ENCODE results near the gene CCDC27.
A peak's percentile ranks its signal among the peaks of the same experiment; 100 is the strongest.
"Not testable (repeated sequence)": the region's sequence is repeated elsewhere in the genome, so short reads cannot be mapped to it uniquely, and the experiment has no call there.

The CCDC27 gene

DNA sequence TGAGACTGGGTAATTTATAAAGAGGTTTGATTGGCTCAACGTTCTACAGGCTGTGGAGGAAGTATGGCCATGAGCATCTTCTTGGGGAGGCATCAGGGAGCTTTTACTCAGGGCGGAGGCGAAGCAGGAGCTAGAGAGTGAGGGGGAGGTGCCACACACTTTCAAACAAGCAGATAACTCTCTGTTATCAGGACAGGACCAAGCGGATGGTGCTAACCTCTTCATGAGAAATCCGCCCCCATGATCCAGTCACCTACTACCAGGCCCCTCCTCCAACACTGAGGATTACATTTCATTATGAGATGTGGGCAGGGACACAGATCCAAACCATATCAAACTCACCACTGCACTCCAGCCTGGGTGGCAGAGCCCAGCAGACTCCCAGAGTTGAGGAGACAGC is 55.5 kb downstream of the CCDC27 start:
- no peak overlapping the region for H3K4me3 ChIP-seq (ENCODE audit: low read length)
- no peak for DNase-seq (ENCODE audit: low read depth)
- TF ChIP-seq, protein P1, sequence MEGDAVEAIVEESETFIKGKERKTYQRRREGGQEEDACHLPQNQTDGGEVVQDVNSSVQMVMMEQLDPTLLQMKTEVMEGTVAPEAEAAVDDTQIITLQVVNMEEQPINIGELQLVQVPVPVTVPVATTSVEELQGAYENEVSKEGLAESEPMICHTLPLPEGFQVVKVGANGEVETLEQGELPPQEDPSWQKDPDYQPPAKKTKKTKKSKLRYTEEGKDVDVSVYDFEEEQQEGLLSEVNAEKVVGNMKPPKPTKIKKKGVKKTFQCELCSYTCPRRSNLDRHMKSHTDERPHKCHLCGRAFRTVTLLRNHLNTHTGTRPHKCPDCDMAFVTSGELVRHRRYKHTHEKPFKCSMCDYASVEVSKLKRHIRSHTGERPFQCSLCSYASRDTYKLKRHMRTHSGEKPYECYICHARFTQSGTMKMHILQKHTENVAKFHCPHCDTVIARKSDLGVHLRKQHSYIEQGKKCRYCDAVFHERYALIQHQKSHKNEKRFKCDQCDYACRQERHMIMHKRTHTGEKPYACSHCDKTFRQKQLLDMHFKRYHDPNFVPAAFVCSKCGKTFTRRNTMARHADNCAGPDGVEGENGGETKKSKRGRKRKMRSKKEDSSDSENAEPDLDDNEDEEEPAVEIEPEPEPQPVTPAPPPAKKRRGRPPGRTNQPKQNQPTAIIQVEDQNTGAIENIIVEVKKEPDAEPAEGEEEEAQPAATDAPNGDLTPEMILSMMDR (IDR thresholded peaks at IDR 0.05; ENCODE audit: insufficient read depth, low read depth, low read length, missing control alignments): no peak

DNA sequence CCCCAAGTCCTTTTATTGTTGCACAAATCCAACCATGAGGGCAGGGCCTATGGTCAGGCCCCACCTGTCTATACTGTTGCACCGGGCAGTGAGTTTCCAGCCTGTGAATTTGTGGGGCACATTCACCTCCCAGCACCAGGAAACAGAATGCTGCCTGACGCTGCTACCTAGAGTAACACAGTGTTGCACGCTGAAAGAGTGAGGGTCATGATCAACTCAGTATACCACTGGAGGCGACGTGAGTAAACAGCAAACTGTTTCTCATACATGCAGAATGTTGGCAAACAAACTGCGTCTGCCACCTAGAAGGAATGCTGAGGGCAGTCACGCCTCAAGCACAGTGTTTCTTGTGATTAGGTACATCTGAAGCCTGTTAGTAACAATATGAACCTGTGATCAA is 57.4 kb downstream of the CCDC27 start:
- TF ChIP-seq, protein P1 (IDR thresholded peaks at IDR 0.05; ENCODE audit: insufficient read depth, low read depth, low read length, missing control alignments): no peak
- no peak overlapping the region for H3K4me3 ChIP-seq (ENCODE audit: low read length)
- DNase-seq (ENCODE audit: low read depth): peak; percentile 32

DNA sequence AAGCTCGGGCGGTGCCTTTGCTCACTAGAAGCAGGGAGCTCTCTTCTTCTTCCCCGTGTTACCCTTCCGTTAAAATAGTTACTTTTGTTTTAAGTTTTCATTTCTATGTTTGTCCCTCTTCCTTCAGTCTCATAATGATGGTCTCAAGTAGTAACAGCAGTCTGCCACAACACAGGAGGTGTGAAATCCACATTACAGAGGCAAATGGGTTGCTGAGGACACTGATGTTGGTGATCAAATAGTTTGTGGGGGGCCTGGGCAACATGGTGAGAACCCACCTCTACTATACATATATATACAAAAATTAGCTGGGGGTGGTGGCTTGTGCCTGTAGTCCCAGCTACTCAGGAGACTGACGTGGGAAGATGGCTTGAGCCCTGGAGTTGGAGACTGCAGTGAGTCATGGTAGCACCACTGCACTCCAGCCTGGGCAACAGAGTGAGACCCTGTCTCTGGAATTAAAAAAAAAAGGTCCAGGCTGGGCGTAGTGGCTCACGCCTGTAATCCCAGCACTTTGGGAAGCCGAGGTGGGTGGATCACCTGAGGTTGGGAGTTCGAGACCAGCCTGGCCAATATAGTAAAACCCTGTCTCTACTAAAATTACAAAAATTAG is 58.0 kb downstream of the CCDC27 start:
- not testable (repeated sequence) for H3K4me3 ChIP-seq (ENCODE audit: low read length)

DNA sequence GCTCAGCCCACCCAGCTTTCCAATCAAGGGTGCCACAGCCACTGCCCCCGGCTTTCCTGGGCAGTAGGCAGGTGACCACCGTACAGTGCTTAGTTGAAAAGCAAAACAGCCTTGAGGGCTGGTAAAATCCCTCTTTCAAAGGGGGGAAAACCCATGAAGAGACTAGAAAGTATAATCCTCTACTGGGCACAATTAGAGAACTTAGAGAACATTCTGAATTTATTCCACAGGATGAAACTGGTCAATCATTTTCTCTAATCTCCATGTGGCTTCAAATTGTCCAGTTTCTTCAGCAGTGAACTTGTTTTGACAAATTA is 59.3 kb downstream of the CCDC27 start:
- DNase-seq (ENCODE audit: low read depth): no peak
- no peak overlapping the region for H3K4me3 ChIP-seq (ENCODE audit: low read length)
- TF ChIP-seq, protein P1 (IDR thresholded peaks at IDR 0.05; ENCODE audit: insufficient read depth, low read depth, low read length, missing control alignments): no peak

More for the DNA sequence above, 58.0 kb downstream of the CCDC27 start:
- DNase-seq (ENCODE audit: low read depth): not testable (repeated sequence)

DNA sequence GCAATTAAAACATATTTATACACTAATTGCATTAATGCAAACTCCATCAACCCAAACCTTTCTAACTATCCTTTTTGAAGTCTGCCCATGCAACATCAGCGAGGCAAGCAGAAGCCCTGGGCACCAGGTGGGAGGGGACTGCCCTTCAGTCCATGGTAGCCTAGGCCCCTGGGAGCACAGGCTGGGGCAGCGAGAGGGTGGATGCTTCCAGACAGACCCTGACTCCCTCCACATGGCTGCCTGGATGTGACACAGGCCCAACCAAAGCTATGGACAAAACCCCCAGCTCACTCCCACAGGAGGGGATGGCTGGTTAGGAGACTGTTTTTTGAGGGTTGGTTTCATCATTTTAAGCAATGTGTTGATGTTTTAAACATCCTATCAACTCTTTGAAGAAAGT is 61.8 kb downstream of the CCDC27 start:
- TF ChIP-seq, protein P1 (IDR thresholded peaks at IDR 0.05; ENCODE audit: insufficient read depth, low read depth, low read length, missing control alignments): no peak
- H3K4me3 ChIP-seq (ENCODE audit: low read length): no peak overlapping the region
- DNase-seq (ENCODE audit: low read depth): no peak

DNA sequence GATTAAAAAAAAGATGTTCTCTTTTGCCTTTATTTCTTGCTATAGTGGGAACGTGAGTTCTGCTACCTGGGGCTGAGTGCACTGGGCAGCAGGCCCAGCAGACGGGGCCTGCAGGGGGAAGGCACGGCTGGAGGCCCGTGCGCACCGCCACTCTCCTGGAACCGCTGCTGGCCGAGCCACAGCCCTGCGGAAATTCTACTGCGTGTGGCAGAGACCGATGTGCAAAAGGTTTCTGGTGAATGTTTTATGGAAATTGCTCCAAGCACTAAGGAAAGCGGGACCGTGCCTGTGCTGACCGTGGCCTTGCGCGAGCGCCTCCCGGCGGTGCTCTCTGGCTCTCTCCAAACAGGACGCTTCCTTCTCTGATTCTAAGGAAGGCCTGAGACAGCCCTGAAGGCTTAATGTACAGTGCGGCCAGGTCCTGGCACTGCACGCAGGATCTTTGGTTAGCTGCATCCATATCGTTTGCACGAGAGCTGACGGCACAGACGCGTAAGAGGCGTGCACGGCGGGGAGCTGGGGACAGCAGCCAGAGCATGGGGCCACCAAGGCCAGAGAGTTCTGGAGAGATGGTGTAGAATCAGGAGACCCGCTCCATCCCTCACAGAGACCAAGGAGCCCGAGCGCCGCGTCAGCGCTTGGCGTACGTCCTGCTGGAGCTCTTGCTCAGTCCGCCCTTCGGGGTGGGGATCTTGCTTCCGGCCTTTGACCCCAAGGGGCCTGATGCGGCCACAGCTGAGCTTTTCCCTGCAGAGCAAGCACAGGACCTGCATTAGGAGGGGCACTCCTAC is 62.7 kb downstream of the CCDC27 start:
- no peak for DNase-seq (ENCODE audit: low read depth)
- H3K4me3 ChIP-seq (ENCODE audit: low read length): no peak overlapping the region
- TF ChIP-seq, protein P1 (IDR thresholded peaks at IDR 0.05; ENCODE audit: insufficient read depth, low read depth, low read length, missing control alignments): no peak

DNA sequence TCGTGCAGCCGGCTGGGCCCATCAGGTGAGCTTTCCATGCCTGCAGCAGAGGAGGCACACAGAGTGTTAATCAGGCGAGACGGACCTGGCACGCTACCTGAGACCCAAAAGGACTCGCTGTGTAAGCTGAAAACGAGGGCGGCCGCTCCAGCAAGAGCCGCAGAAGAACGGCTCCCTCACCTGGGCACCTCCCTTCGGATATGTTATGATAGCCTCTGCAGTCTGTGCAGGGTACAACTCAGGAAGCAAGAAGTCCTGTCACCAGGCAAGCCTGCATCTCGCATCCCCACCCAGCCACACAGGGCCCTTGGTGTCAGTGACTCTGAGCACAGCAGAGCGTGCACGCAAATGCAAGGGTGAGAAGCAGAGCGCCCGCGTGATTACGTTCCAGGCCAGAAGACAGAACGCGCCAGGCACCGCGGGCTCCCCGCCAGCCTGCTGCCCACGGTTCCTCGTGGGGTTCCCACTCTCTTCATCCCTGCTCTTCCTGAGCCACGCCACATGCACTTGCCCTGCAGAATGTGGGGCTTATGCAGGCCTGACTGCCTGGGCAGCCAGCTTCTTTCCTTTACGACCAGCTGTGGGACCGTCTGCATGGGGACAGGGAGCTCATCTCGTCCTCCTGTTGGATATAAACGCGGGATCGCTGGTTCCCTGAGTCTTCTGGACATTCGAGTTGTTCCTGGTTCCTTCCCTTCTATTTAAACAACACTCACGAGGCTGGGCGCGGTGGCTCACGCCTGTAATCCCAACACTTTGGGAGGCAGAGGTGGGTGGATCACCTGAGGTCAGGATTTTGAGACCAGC is 64.3 kb downstream of the CCDC27 start:
- TF ChIP-seq, protein P1 (IDR thresholded peaks at IDR 0.05; ENCODE audit: insufficient read depth, low read depth, low read length, missing control alignments): no peak
- DNase-seq (ENCODE audit: low read depth): no peak
- H3K4me3 ChIP-seq (ENCODE audit: low read length): no peak overlapping the region
